Pancreas (tissue), 10 donors: ENCODE measurements around the gene ZNF574. TPM values are rescaled to one million over a fixed set of nuclear protein-coding genes. Genes with fewer than 3 reads are reported as not detected.

Experiments
- ATAC-seq, 4 donors: fragments of 200-7000 bp; cut with Tn5 transposase; one replicate each; pipeline versions ENCODE4 v1.8.0 to v1.9.1; 2020; ENCODE audit warnings: mild to moderate bottlenecking in 4 of 4, moderate library complexity in 4 of 4
- DNase-seq, 6 donors: peaks; one replicate each; pipeline ENCODE4 v3.0.0-alpha.2; 2020
- FAIRE-seq: peaks from 2 replicates; lab custom pipeline; 2012; peaks lifted over from hg19 to GRCh38; lab: Jason Lieb, UNC
- H3K27ac ChIP-seq, 4 donors: fragments of 200-600 bp; sonication (generic); 1 replicate in 3 of 4; 2 replicates in 1 of 4; pipeline versions ENCODE4 v1.5.0 to v1.8.0; 2020
- H3K27me3 ChIP-seq, 4 donors: fragments of 200-600 bp; one replicate each; pipeline ENCODE4 v1.8.0; 2021
- H3K36me3 ChIP-seq, 3 donors: fragments of 200-600 bp; sonication (generic) in 1 of 3; one replicate each; pipeline versions ENCODE4 v1.5.0 to v1.8.0; 2020 to 2021
- H3K4me1 ChIP-seq, 3 donors: fragments of 200-600 bp; one replicate each; pipeline ENCODE4 v1.8.0; 2021
- H3K4me3 ChIP-seq, 4 donors: fragments of 200-600 bp; sonication (generic) in 2 of 4; one replicate each; pipeline versions ENCODE4 v1.5.0 to v1.8.0; 2020 to 2021
- H3K9me3 ChIP-seq, 4 donors: fragments of 200-600 bp; one replicate each; pipeline ENCODE4 v1.8.0; 2021
- CTCF ChIP-seq, 4 donors: fragments of 200-600 bp; sonication (generic) in 3 of 4; IDR thresholded peaks; one replicate each; pipeline versions ENCODE4 v1.5.0 to v1.8.0; 2021; ENCODE audit warnings: antibody characterized with exemption in 4 of 4
- WGBS, 2 donors: extraction: QIAGEN DNeasy Blood & Tissue Kit; methylation state at CpG; one replicate each; pipeline ENCODE4 v1.1.7; 2013; 5-methylcytosine and 5-hydroxymethylcytosine counted together
- intact Hi-C, 3 donors: fragments of 100-400 bp; cut with DNase I; formaldehyde crosslinking; loops; one replicate each; pipeline versions ENCODE4 v1.11.1 to v1.14.2; 2022
- polyA plus RNA-seq, 2 donors: library from polyadenylated mRNA; stranded (reverse); fragments of 200-250 nt; gene quantifications; one replicate each; pipeline ENCODE4 v1.2.3, GENCODE V29; 2013
- total RNA-seq, 6 donors: library from RNA; stranded (reverse); fragmentation: NEBNext Ultra II Directional in 4 of 6; extraction: Animal tissue kit (Norgen Biotek cat#: 25700) in 4 of 6; gene quantifications; one replicate each; pipeline versions ENCODE4 v1.2.1 to v1.2.4, GENCODE V29; 2021 to 2023
- donor health status: healthy with polysubstance abuse.
- donor health status: DM: no; HTN: no; CAD: no; lungs with moderate emphysema.
- donor health status: DM: no; HTN: no; CAD: no.
- donor health status: control.
- donor health status: control.
- donor health status: Bipolar disorder and iron deficiency.
- donor health status: DM: yes; HTN: yes; CAD: no.
- donor health status: DM: no; HTN: no; CAD: no.
- donor health status: DM: no; HTN: no; CAD: no.
- donor health status: DM: yes; HTN: yes; CAD: no.

Gene ZNF574
- total and polyA plus RNA-seq, 8 donors: 3.9 to 8.5 (median 5.8) TPM

GRCh38 chr19:42057846-42058245 lies 18.1 kb upstream of the ZNF574 start:
- no peak for ATAC-seq
- DNase-seq: no peak
- Histone ChIP-seq H3K4me1 (no peaks in the 10 kb centered on the region), H3K27ac (no peak overlapping the region), H3K27me3 (no peaks in the 10 kb centered on the region), H3K36me3 (no peaks in the 10 kb centered on the region), H3K9me3 (no peaks in the 10 kb centered on the region), H3K4me3 (no peak overlapping the region)
- FAIRE-seq: no peak
- intact Hi-C loops: no loop called here
- no peak for TF ChIP-seq CTCF (IDR thresholded peaks at IDR 0.05)
- 59 to 63% methylated on average over 7 of the region's 7 CpGs for WGBS, 2 donors

GRCh38 chr19:42059196-42059595 lies 16.8 kb upstream of the ZNF574 start:
- FAIRE-seq (no peak), ATAC-seq (no peak), DNase-seq (no peak)
- no peaks in the 10 kb centered on the region for H3K9me3 ChIP-seq
- H3K4me1 ChIP-seq: no peaks in the 10 kb centered on the region
- no peak overlapping the region for H3K4me3 ChIP-seq
- TF ChIP-seq CTCF (IDR thresholded peaks at IDR 0.05): no peak
- WGBS, 2 donors: 79 to 88% methylated on average over 13 of the region's 13 CpGs
- no peaks in the 10 kb centered on the region for H3K27me3 ChIP-seq
- H3K27ac ChIP-seq: no peak overlapping the region
- intact Hi-C loops: no loop called here
- no peaks in the 10 kb centered on the region for H3K36me3 ChIP-seq

GRCh38 chr19:42060117-42060516 lies 15.8 kb upstream of the ZNF574 start:
- FAIRE-seq (no peak), DNase-seq (no peak), ATAC-seq (no peak)
- H3K9me3 ChIP-seq: no peaks in the 10 kb centered on the region
- no peaks in the 10 kb centered on the region for H3K4me1 ChIP-seq
- no peak for TF ChIP-seq CTCF (IDR thresholded peaks at IDR 0.05)
- no peak overlapping the region for H3K27ac ChIP-seq
- no peaks in the 10 kb centered on the region for H3K27me3 ChIP-seq
- 84 to 86% methylated on average over 3 of the region's 3 CpGs for WGBS, 2 donors
- no peaks in the 10 kb centered on the region for H3K36me3 ChIP-seq
- intact Hi-C loops: no loop called here
- H3K4me3 ChIP-seq: no peak overlapping the region

GRCh38 chr19:42062381-42062780 lies 13.6 kb upstream of the ZNF574 start:
- no peak for TF ChIP-seq CTCF (IDR thresholded peaks at IDR 0.05)
- no peak for ATAC-seq
- intact Hi-C loops: no loop called here
- no peak for DNase-seq
- Histone ChIP-seq H3K27ac (no peak overlapping the region), H3K27me3 (no peaks in the 10 kb centered on the region), H3K9me3 (no peaks in the 10 kb centered on the region), H3K4me3 (no peak overlapping the region), H3K4me1 (no peaks in the 10 kb centered on the region), H3K36me3 (no peaks in the 10 kb centered on the region)
- 89 to 91% methylated on average over 16 of the region's 16 CpGs for WGBS, 2 donors
- no peak for FAIRE-seq

GRCh38 chr19:42064432-42064831 lies 11.5 kb upstream of the ZNF574 start:
- no peaks in the 10 kb centered on the region for H3K27me3 ChIP-seq
- H3K4me1 ChIP-seq: no peaks in the 10 kb centered on the region
- H3K36me3 ChIP-seq: no peaks in the 10 kb centered on the region
- H3K27ac ChIP-seq: no peak overlapping the region
- 74 to 86% methylated on average over 6 of the region's 6 CpGs for WGBS, 2 donors
- intact Hi-C loops: no loop called here
- no peak overlapping the region for H3K4me3 ChIP-seq
- no peak for ATAC-seq
- no peaks in the 10 kb centered on the region for H3K9me3 ChIP-seq
- no peak for FAIRE-seq
- TF ChIP-seq CTCF (IDR thresholded peaks at IDR 0.05): no peak
- no peak for DNase-seq
